IMR-90 (cell line): ENCODE measurements around the gene DPP8.

Experiments used
- BHLHE40 ChIP-seq: fragments of 150-350 bp; IDR thresholded peaks from 2 replicates; pipeline ENCODE4 v1.6.1; 2016; ENCODE audit warnings: mild to moderate bottlenecking, low read depth, low read length
- CEBPB ChIP-seq: IDR thresholded peaks from 2 replicates; pipeline ENCODE4 v1.6.1; 2012; ENCODE audit warnings: low read depth, low read length, improper control_type of control experiment
- CHD1 ChIP-seq: IDR thresholded peaks from 2 replicates; pipeline ENCODE4 v1.6.1; 2012; ENCODE audit warnings: low read depth, low read length, improper control_type of control experiment
- CTCF ChIP-seq: conservative IDR thresholded peaks from 2 replicates; pipeline ENCODE4 v1.5.1; 2012; ENCODE audit warnings: mild to moderate bottlenecking, low read depth, low read length, improper control_type of control experiment
- MAFK ChIP-seq: IDR thresholded peaks from 2 replicates; pipeline ENCODE4 v1.6.1; 2012; ENCODE audit warnings: low read depth, low read length, improper control_type of control experiment
- MAZ ChIP-seq: IDR thresholded peaks from 2 replicates; pipeline ENCODE4 v1.6.1; 2012; ENCODE audit warnings: low read depth, mild to moderate bottlenecking, low read length, improper control_type of control experiment, moderate library complexity, borderline replicate concordance
- MXI1 ChIP-seq: IDR thresholded peaks from 2 replicates; pipeline ENCODE4 v1.6.1; 2012; ENCODE audit warnings: low read depth, mild to moderate bottlenecking, low read length, moderate library complexity, borderline replicate concordance
- NFE2L2 ChIP-seq: fragments of 150-350 bp; IDR thresholded peaks from 2 replicates; pipeline ENCODE4 v1.6.1; 2016; ENCODE audit warnings: low read depth, mild to moderate bottlenecking, low read length
- POLR2A ChIP-seq: IDR thresholded peaks from 2 replicates; pipeline ENCODE4 v1.6.1; 2012; ENCODE audit warnings: mild to moderate bottlenecking, low read depth, low read length
- RAD21 ChIP-seq: IDR thresholded peaks from 2 replicates; pipeline ENCODE4 v1.6.1; 2012; ENCODE audit warnings: low read length, improper control_type of control experiment
- RCOR1 ChIP-seq: IDR thresholded peaks from 2 replicates; pipeline ENCODE4 v1.6.1; 2012; ENCODE audit warnings: mild to moderate bottlenecking, low read length, improper control_type of control experiment; ENCODE audit not compliant: insufficient replicate concordance
- RFX5 ChIP-seq: IDR thresholded peaks from 2 replicates; pipeline ENCODE4 v1.8.0; 2012; ENCODE audit warnings: low read depth, mild to moderate bottlenecking, low read length, moderate library complexity
- SMC3 ChIP-seq: fragments of 150-350 bp; IDR thresholded peaks from 2 replicates; pipeline ENCODE4 v1.6.1; 2016; ENCODE audit warnings: low read depth, mild to moderate bottlenecking, antibody characterized with exemption, low read length, moderate library complexity
- TF ChIP-seq, protein P1 (sequence below): fragments of 150-350 bp; IDR thresholded peaks from 2 replicates; pipeline ENCODE4 v1.6.1; 2017; ENCODE audit warnings: mild to moderate bottlenecking, antibody characterized with exemption, low read length, low read depth

- TF ChIP-seq CTCF (no peak), RCOR1 (no peak), POLR2A (no peak), MXI1 (no peak), SMC3 (no peak), CEBPB (no peak), BHLHE40 (no peak), RFX5 (no peak), RAD21 (no peak), NFE2L2 (no peak), CHD1 (no peak), MAFK (no peak), MAZ (no peak)
- TF ChIP-seq, protein P1, sequence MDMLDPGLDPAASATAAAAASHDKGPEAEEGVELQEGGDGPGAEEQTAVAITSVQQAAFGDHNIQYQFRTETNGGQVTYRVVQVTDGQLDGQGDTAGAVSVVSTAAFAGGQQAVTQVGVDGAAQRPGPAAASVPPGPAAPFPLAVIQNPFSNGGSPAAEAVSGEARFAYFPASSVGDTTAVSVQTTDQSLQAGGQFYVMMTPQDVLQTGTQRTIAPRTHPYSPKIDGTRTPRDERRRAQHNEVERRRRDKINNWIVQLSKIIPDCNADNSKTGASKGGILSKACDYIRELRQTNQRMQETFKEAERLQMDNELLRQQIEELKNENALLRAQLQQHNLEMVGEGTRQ, result no peak
Observed at GRCh38 chr15:65413760-65414144, 103.7 kb downstream of the DPP8 start.
